Middle frontal gyrus (tissue), 1 donor: ENCODE data around the gene GRIN1.

ENCODE experiments used
- DNase-seq: peaks from one replicate; pipeline ENCODE4 v3.0.0-alpha.2; 2015; ENCODE audit warnings: low spot score; ENCODE audit errors: extremely low spot score

Gene GRIN1

DNA sequence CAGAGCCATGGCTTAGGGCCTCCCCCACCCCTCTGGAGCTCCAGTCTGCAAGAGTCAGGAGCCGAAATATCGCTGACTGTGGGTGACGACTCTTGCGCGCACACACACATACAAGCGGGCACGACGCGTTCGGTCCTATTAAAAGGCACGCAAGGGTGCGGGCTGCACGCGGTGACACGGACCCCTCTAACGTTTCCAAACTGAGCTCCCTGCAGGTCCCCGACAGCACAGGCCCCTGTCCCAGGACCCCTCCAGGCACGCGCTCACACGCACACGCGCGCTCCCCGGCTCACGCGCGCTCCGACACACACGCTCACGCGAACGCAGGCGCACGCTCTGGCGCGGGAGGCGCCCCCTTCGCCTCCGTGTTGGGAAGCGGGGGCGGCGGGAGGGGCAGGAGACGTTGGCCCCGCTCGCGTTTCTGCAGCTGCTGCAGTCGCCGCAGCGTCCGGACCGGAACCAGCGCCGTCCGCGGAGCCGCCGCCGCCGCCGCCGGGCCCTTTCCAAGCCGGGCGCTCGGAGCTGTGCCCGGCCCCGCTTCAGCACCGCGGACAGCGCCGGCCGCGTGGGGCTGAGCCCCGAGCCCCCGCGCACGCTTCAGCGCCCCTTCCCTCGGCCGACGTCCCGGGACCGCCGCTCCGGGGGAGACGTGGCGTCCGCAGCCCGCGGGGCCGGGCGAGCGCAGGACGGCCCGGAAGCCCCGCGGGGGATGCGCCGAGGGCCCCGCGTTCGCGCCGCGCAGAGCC is at the start of gene GRIN1:
Gene GRIN1, plus strand, starts transcription at position 433 of the 746 bp plus-strand sequence. CDS start 333 bp downstream, outside the sequence.
- DNase-seq, result peak; percentile 59

DNA sequence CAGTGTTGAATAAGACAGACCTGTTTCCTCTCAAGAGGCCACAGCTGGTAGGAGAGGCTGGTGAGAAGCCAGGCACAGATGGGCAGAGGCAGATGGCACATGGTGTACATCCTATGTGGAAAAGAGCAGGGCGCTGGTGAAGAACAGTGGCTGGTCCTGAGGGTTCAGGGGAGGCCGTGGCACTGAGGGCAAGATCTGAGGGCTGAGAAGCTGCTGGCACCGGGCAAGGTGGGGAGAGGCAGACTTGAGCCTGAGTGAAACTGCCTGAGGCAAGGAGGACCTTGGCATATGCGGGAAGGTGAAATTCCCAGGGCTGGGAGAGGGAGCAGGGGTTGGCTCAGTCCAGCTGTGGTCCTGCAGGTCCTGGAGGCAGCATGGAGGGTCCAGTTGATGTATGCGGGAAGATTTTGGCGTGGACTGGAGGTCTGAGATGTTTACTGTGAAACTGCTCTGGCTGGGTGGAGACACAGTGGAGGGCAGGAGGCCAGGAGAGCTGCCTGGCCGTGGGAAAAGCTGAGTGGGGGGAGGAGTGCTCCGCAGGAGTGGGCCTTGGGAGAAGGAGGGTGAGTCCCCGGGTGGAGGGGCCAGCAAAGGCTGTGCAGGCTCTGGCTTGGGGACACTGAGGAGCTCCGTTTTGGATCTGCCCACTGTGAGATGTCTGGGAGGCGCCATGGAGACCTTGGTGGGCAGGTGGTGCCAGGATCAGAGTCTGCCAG is 49.6 kb upstream of the GRIN1 start:
- DNase-seq, result no peak

DNA sequence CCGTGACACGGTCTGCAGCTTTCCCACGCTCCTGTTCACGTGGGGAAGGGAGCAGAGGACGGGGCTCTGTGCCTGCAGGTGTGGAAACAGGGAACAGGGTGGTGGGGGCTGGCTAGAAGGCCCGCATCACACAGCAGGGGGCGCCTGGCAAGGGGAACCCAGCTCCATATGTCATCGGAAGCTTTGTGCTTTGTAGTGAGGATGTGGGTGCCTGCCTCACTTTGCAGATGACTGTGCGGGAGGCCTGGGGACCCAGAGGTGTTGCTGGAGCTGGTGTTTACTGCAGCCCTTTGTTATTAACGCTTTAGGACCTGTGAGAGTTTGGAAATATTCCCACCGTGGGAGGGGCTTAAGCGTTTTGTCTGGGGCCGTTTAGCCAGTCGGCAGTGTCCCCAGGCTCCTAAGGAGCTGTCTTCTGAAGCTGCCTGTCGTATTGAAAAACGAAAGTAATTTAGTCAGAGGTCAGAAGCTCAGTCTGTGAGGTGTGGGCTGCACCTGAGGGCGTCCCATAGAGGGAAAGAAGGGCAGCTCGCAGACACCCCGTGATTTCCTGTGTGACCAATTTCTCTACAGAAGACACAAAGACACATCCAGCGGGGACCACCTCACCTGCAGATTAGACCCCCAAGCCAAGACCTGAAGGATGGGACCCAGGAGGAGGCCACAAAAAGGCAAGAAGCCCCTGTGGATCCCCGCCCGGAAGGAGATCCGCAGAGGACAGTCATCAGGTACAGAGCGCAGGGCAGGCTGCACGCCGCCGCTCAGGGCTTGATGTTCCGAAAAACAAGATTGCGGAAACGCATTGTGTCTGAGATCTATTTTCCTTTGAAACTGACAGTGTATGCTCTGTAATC is 43.1 kb upstream of the GRIN1 start:
- DNase-seq, result no peak

DNA sequence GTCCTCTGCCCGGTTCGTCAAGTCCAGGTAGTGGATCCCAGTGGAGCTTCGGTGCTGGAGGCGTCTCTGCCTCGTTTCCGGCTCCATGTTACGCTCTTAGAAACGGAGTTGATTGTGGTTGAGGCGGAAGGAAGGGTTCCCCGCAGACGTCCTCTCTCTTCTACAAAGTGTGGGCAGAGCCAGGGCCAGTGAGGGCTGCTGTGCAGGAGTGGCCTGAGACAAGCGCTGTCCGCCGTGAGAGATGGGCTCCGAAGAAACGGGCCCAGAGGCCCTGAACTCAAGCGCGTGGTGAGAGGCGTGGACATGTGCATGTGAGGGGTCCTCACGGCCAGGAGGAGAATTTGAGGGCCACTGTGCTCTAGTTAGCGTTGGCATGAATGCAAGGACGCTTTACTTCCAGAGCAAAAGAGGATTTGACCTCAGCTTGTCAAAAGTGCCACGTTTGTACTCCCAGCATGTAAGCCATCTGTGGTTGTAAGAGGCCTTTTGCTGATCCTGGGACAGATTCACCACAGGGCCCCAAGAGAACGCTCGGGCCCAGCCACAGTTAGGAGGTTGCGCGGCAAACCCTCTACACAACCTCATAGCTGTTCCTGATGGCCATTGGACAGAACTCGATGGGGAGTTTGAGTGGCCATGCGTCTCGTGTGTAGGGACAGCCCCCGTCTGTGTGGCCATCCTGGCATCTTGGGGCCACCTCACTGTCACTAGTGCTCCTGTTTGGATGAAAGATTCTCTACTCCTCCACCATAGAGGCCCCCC is 42.0 kb upstream of the GRIN1 start:
- no peak for DNase-seq

DNA sequence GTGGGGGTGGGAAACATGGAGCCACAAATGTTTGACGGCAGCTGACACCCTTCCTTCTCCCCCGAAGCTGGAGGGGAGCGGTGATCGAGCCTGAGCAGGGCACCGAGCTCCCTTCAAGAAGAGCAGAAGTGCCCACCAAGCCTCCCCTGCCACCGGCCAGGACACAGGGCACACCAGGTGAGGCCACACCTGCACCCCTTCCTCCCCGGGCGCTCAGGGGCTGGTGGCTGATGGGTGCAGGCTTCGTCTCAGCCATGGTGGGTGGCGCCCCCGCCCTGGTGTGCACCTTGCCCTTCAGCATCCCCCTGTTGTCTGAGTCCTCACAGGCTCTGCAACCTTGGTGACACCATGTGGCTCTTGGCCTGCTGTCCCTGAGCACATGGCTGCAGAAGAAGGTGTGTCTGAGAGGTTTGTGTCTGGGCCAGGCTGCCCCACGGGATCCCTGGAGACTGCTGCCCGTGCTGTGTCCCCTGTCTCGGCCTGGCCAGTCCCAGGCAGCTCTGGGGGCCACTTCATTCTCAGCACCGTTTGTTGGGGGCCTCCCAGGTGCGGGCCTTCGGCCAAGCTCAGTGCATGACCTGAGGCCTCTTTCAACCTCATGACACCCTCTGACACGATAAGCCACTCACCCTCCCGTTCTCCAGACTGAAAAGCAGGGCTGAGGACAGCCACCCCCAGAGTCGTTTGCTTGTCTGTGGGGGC is 41.0 kb upstream of the GRIN1 start:
- DNase-seq, result no peak

DNA sequence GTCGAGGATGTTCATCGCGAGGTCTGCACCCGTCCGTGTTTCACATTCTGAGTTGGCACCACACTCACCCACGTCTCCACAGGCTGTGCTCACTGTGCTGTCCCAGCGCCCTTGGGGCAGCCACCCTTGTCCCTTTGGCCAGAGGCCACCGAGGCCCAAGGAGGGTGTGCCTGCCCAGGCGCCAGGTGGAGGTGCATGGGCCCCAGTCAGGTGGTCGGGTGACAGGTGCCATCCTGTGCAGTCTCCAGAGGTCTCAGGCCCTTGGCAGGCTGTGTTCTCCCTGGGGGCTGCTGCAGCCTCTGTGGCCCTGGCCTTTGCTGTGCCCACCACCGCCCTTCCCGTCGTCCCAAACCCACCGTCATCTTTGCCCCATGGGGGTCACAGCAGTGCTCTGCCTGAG is 39.7 kb upstream of the GRIN1 start:
- DNase-seq, result no peak

DNA sequence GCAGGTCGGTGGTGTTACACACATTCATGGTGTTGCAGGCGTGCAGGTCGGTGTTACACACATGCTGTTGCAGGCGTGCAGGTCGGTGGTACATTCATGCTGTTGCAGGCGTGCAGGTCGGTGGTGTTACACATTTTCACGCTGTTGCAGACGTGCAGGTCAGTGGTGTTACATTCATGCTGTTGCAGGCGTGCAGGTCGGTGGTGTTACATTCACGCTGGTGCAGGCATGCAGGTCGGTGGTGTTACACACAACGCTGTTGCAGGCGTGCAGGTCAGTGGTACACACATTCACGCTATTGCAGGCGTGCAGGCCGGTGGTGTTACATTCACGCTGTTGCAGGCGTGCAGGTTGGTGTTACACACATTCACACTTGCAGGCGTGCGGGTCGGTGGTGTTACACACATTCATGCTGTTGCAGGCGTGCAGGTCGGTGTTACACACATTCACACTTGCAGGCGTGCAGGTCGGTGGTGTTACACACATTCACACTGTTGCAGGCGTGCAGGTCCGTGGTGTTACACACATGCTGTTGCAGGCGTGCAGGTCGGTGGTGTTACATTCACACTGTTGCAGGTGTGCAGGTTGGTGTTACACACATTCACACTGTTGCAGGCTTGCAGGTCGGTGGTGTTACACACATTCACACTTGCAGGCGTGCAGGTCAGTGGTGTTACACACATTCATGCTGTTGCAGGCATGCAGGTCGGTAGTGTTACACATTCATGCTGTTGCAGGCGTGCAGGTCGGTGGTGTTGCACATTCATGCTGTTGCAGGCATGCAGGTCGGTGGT is 35.6 kb upstream of the GRIN1 start:
- DNase-seq, result no peak

DNA sequence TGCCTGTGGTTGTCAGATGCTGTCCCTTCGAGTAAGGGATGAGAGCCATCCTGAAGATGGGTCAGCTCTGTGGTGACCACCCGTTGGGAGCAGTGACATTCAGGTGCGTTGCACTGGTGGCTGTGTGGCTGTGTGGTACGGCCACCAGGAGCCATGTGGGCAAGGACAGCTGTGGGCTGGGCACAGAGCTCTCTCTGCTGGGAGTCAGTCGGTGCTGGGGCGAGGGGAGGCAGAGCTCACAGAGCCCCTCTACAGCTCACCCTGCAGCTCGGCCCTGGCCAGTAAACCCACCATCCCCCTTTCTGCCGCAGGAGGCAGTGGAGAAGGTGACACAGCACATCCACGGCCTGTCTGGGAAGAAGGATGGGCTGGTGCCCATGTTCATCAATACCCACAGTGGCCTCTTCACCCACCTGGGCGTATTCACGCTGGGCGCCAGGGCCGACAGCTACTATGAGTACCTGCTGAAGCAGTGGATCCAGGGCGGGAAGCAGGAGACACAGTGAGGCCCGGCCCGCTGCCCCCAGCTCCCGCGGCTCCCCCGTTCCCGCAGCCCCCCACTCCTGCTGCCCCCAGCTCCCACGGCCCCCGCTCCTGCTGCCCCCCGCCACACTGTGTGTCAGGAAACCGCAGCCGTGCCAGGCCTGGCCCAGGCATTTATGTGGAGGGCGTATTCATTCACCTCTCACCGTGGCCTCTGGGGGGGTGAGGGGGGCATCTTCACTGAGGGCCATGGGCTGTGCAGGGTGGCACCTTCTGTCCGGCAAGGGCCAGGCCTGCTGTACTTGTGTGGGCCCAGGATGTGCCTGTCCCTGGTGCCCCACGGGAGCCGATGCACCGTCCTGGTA is 32.9 kb upstream of the GRIN1 start:
- no peak for DNase-seq

DNA sequence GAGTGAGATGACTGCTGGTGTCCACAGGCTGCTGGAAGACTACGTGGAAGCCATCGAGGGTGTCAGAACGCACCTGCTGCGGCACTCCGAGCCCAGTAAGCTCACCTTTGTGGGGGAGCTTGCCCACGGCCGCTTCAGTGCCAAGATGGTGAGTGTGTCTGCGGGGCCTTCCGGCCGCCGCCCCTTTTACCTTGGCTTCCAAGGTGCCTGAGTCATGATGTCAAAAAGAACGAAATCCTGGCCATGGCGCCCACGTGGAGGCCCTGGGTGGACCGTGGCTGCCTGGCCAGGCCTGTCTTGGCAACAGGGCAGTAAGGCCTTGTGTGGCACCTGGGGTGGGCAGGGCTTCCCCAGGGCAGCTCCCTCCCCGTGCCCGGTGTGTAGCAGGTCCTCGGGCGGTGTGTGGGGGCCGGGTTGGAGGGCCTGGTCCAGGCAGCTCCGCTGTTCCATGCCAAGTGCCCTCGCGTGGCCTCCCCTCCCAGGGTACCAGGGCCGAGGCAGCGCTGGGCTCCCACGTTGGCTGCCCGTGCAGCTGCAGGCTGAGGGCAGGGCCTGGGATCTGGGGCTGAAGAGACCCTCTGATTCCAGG is 32.2 kb upstream of the GRIN1 start:
- DNase-seq, result no peak

DNA sequence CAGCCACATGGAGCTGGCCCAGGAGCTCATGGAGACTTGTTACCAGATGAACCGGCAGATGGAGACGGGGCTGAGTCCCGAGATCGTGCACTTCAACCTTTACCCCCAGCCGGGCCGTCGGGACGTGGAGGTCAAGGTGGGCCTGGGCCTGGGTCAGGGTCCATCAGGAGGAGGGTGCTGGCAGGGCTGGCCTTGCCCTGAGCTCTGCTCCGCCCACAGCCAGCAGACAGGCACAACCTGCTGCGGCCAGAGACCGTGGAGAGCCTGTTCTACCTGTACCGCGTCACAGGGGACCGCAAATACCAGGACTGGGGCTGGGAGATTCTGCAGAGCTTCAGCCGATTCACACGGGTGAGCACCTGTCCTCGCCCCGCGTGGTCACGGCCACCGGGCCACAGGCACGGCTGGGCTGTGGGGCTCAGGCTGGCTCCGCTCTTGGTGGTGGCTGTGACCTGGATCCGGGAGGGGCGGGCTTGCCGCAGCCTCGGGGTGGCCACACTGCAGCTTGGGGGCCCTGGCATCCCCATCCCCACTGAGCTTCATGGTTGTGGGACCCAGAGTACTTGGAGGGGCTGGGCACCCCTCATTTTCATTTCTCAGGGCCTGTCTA is 31.5 kb upstream of the GRIN1 start:
- no peak for DNase-seq

DNA sequence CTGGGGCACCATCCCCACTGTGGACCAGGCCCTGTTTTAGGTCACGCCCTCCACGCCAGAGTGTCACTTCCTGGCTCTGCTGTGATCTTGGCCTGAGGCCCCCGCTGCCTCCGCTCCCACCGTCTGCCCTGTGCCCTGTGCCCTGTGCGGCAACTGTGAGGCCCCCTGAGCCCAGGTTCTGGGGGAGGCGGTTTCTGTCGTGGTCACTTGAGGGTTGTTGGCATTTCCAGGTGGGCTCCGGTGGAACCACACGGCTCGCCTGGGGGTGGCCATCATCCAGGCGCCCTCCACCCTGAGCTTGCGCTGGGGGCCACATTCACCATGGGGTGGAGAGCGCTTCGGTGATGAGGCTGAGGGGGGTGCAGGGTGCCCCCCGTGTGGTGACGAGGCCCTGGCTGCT is 31.0 kb upstream of the GRIN1 start:
- DNase-seq, result no peak

DNA sequence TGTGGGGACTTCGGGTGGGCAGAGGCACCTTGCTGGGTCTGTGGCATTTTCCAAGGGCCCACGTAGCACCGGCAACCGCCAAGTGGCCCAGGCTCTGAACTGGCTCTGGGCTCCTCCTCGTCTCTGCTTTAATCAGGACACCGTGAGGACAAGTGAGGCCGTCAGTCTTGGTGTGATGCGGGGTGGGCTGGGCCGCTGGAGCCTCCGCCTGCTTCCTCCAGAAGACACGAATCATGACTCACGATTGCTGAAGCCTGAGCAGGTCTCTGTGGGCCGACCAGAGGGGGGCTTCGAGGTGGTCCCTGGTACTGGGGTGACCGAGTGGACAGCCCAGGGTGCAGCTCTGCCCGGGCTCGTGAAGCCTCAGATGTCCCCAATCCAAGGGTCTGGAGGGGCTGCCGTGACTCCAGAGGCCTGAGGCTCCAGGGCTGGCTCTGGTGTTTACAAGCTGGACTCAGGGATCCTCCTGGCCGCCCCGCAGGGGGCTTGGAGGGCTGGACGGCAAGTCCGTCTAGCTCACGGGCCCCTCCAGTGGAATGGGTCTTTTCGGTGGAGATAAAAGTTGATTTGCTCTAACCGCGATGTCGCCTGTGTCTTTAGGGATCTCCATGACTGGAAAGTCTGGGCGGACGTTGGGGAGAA is 30.2 kb upstream of the GRIN1 start:
- DNase-seq, result no peak

DNA sequence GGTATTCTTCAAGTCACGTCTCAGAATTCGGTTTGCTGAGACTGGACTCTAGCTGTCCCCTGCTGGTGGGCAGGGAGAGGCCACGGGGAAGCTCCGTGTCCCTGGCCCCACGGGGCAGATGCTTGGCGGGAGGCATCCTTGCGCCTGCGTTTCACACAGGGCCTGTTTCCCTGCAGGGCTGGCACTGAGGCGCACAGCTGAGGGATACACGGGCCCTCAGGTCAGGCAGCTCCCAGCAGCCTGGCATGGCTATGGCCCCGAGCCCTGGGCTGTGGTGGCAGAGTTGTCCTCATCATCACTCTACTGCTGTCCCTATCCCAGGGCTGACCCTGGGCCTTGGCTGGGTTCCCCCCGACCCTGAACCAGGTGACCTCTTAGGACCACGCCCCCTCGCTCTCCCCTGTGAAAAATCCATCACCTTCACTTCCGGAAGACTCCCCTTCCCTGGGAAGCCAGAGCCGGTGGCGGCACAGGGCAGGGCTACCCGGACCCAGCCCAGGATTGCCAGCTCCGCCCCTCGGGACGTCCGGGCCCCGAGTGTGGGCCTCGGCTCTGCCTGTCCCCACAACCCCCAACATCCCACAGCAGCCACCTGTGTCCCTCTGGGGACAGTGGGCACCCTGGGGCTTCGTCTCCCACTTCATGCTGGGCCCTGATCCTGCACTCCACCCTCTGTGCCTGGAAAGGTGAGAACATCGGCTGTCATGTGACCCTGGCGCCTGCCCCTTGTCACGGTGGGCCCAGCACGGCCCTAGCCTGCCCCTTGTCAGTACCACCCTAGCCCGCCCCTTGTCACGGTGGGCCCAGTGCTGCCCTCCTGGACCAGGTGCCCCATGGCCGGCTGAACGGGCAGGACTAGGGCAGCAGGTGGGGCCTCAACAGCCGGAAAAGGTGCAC is 29.5 kb upstream of the GRIN1 start:
- no peak for DNase-seq

DNA sequence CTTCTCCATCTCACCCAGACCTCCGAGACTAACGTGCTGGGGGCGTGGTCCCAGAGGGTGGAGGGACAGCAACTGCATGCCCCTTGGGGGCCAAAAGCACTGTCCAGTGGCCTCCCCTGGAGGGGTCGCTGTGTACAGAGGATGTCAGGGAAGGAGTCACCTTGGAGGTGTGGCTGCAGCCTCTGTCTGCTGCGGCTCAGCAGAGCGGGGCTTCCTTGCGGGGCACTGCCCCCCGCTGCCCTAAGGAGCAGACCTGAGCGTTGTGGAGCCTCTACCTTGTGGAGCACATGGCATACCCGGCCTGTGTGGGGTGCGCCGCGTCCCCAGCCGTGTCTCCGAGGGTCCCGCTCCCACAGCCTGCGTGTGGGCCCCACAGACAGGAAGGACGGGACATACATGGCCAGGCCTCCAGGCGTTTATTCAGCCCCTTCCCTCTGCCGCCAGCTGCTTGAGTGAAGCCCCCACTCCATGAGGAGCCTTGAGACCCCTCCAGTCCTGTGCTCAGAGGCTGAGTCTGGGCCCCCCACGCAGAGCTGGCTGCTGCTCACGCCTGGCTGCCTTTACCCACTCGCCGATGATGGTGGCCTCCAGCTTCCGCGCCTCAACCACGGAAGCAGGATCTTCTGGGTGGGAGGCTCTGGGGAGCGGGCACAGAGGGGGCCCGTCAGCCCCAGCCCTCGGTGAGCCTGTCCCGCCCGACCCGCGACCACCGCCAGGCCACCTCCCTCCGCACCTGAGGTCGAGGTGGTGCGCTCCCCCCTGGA is 28.6 kb upstream of the GRIN1 start:
- DNase-seq, result no peak

DNA sequence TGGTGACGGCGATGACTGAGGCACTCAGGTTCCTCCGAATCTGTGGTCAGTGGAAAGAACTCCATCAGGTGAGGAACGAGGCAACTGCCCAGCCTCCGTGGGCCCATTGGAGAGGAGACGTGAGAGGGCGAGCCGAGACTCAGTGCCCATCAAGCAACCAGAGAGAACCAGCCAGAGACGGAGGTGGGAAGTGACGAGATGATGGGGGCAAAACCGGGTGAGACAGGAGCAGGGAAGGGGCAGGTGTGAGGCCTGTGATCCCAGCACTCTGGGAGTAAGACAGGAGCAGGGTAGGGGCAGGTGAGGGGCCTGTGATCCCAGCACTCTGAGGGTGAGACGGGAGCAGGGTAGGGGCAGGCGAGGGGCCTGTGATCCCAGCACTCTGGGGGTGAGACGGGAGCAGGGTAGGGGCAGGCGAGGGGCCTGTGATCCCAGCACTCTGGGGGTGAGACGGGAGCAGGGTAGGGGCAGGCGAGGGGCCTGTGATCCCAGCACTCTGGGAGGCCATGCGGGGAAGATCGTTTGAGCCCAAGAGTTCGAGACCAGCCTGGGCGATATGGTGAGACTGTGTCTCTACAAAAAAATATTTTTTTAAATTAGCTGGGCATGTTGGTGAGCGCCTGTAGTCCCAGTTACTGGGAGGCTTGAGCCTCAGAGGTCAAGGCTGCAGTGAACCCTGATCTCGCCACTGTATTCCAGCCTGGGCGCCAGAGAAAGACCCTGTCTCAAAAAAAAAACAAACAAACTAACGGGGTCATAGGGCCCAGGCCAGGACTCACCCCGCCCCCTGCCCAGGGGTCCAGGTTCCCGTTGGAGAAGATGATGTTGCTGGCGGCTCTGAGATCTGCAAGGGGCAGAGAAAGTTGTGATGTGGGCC is 27.8 kb upstream of the GRIN1 start:
- DNase-seq, result no peak
